Testis (tissue), 2 donors: ENCODE data around the gene FILIP1.

Experiments
- CTCF ChIP-seq, 3 experiments: fragments of 450-650 bp in 2 of 3; fragments of 200-600 bp in 1 of 3; sonication (generic) in 1 of 3; IDR thresholded peaks; one replicate each; pipeline ENCODE4 v1.5.1; 2016 to 2019; ENCODE audit warnings: antibody characterized with exemption in 3 of 3, mild to moderate bottlenecking in 2 of 3, moderate library complexity in 1 of 3
- POLR2A ChIP-seq: fragments of 450-650 bp; IDR thresholded peaks from one replicate; pipeline ENCODE4 v1.6.1; 2017; ENCODE audit warnings: antibody characterized with exemption, mild to moderate bottlenecking, moderate library complexity

- TF ChIP-seq CTCF (IDR thresholded peaks at IDR 0.05) (no peak), POLR2A (no peak)
These were observed 187.5 kb downstream of the FILIP1 start for GRCh38 chr6:75306064-75306463.
